Measurements from ENCODE around the gene PML. TPM values are rescaled to one million over a fixed set of nuclear protein-coding genes. Genes with fewer than 3 reads are reported as not detected.

PML gene
- total and polyA plus RNA-seq, 9 of the 15 experiments (the other 6 are each of a cell fraction or from before 2014, with no cell fraction given) = 5.0 to 50.7 (median 10.1) TPM

DNA sequence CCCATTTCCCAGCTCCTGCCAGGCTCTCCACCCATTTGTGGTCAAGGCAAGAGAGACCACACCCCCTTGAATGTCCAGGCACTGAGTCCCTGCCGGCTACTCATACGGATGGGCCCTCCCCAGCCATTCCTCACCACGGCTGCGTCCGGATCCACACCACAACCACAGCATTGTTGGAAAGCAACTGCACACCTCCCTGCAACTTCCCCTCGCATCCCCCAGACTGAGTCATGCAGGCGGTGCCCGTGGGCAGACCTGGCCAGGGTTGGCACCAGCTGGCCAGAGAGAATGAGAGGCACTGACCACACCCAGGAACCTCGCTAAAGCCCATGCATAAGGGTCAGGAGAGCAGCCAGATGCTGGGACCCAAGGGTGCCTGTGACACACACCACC, 37.8 kb upstream of the PML start:
- intact Hi-C loops (cut with micrococcal nuclease) (no loop called here), in situ Hi-C loops (cut with MboI) (loop anchor here (10.0 to 25.0 kb wide), 2 partner anchors 368 to 1331 kb away; partner anchors contain the start of gene GOLGA6D)
- Histone ChIP-seq H3K4me1 (replicated peaks in 1 of 2; ENCODE audit: control insufficient read depth in 2 of 2, insufficient read depth in 2 of 2, low read length in 2 of 2) (peaks cover 0 to 16% of the 10 kb centered on the region in 2 experiments; a peak in 1 of 5 replicates), H4K20me1 (replicated peaks; ENCODE audit: control insufficient read depth, insufficient read depth, low read length) (peaks cover 7% of the 10 kb centered on the region; the same call in 1 of the 2 replicates), H3K27me3 (ENCODE audit: control insufficient read depth in 2 of 2, insufficient read depth in 2 of 2, low read length in 2 of 2) (peaks cover 6 to 56% of the 10 kb centered on the region in 2 experiments; a peak in 3 of 5 replicates), H3K9me1 (ENCODE audit: control insufficient read depth, insufficient read depth, low read length) (peaks cover 2% of the 10 kb centered on the region), H2AFZ (ENCODE audit: low read depth, low read length) (no peak overlapping the region), H3K27ac (ENCODE audit: extremely low read depth, low read depth, low read length) (no peak overlapping the region), H3K9ac (ENCODE audit: insufficient read depth in 1 of 2, low read depth in 2 of 2, low read length in 2 of 2) (no peak overlapping the region), H3K4me3 (no peak overlapping the region), H3K4me2 (ENCODE audit: insufficient read depth, low read length) (no peak overlapping the region), H3K9me3 (replicated peaks; ENCODE audit: control insufficient read depth, insufficient read depth, low read depth, low read length) (no peaks in the 10 kb centered on the region), H3K36me3 (ENCODE audit: control insufficient read depth, insufficient read depth, low read length) (no peaks in the 10 kb centered on the region), H3K79me2 (ENCODE audit: control insufficient read depth, insufficient read depth, low read length) (no peaks in the 10 kb centered on the region)
- CTCF ChIA-PET (ENCODE audit: low intra/inter-chr PET ratio) = no interaction called here
- ATAC-seq (no peak), DNase-seq (ENCODE audit: extremely low read depth in 1 of 4, low spot score in 3 of 4) (no peak), FAIRE-seq (no peak)
- TF ChIP-seq BHLHE40 (IDR thresholded peaks at IDR 0.05; ENCODE audit: low read length) (no peak), ZNF143 (CRISPR knock-in tag; IDR thresholded peaks at IDR 0.05) (no peak), HCFC1 (IDR thresholded peaks at IDR 0.05; ENCODE audit: low read depth, low read length) (no peak), ZBED1 (IDR thresholded peaks at IDR 0.05) (no peak), ZNF76 (CRISPR knock-in tag; IDR thresholded peaks at IDR 0.05; ENCODE audit: borderline replicate concordance) (no peak)
- POLR2A ChIA-PET = no interaction called here
- WGBS (ENCODE audit: insufficient coverage, low coverage, missing lambda C conversion rate) = 0% methylated on average over 8 of the region's 9 CpGs
- no TSS peak for BruUV-seq (replicated peaks)

DNA sequence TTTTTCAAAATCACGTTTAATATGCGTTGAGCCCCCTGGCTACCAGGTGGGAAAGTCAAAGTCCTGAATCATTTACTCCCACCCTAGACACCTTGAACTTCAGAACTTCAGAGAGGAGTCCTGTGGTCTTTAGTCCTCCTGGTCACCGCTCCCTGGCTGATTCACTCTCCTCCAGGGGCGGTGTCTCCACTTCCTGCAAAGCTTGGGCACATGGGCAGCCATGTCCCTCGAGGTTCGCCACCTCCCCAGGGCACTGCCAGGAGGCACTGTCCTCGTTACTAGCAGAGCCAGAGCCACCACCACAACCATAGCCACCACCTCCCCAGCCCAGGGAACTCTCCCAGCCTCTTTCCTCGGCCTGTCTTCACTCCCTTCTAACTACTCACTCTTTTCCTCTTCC, 37.2 kb upstream of the PML start:
- no peak overlapping the region for H3K4me2 ChIP-seq (ENCODE audit: insufficient read depth, low read length)
- no TSS peak for BruUV-seq (replicated peaks)

More for the DNA sequence above, 37.2 kb upstream of the PML start:
- H3K36me3 ChIP-seq (ENCODE audit: control insufficient read depth, insufficient read depth, low read length) = no peaks in the 10 kb centered on the region
- H3K4me3 ChIP-seq = no peak overlapping the region
- FAIRE-seq = no peak
- in situ Hi-C loops (cut with MboI) (loop anchor here (10.0 to 25.0 kb wide), 2 partner anchors 368 to 1330 kb away; partner anchors contain the start of gene GOLGA6D), intact Hi-C loops (cut with micrococcal nuclease) (no loop called here)
- no peak overlapping the region for H2AFZ ChIP-seq (ENCODE audit: low read depth, low read length)
- ChIA-PET CTCF (ENCODE audit: low intra/inter-chr PET ratio) (no interaction called here), POLR2A (interaction anchor here (0.6 to 0.7 kb wide), 2 partner anchors 203 to 274 kb away, joined by 3 read pairs; no protein-coding TSS in a partner anchor)
- H3K4me1 ChIP-seq (replicated peaks in 1 of 2; ENCODE audit: control insufficient read depth in 2 of 2, insufficient read depth in 2 of 2, low read length in 2 of 2) = peaks cover 0 to 11% of the 10 kb centered on the region in 2 experiments; a peak in 1 of 5 replicates
- peaks cover 6 to 56% of the 10 kb centered on the region in 2 experiments; a peak in 3 of 5 replicates for H3K27me3 ChIP-seq (ENCODE audit: control insufficient read depth in 2 of 2, insufficient read depth in 2 of 2, low read length in 2 of 2)
- H3K27ac ChIP-seq (ENCODE audit: extremely low read depth, low read depth, low read length) = no peak overlapping the region
- H4K20me1 ChIP-seq (replicated peaks; ENCODE audit: control insufficient read depth, insufficient read depth, low read length) = peaks cover 7% of the 10 kb centered on the region; the same call in 1 of the 2 replicates
- no peaks in the 10 kb centered on the region for H3K79me2 ChIP-seq (ENCODE audit: control insufficient read depth, insufficient read depth, low read length)
- no peaks in the 10 kb centered on the region for H3K9me3 ChIP-seq (replicated peaks; ENCODE audit: control insufficient read depth, insufficient read depth, low read depth, low read length)
- peaks cover 2% of the 10 kb centered on the region for H3K9me1 ChIP-seq (ENCODE audit: control insufficient read depth, insufficient read depth, low read length)
- no peak for DNase-seq (ENCODE audit: extremely low read depth in 1 of 4, low spot score in 3 of 4)
- TF ChIP-seq CBFB (CRISPR knock-in tag; IDR thresholded peaks at IDR 0.05) (no peak), MBD2 (IDR thresholded peaks at IDR 0.05; ENCODE audit: borderline replicate concordance, low read depth) (no peak), TAL1 (IDR thresholded peaks at IDR 0.05) (no peak), FOXM1 (IDR thresholded peaks at IDR 0.05; ENCODE audit: low read depth) (no peak), FOXM1 (CRISPR knock-in tag; IDR thresholded peaks at IDR 0.05; ENCODE audit: low read depth) (no peak), WHSC1 (IDR thresholded peaks at IDR 0.05; ENCODE audit: low read length) (no peak), ZNF75A (CRISPR knock-in tag; IDR thresholded peaks at IDR 0.05) (no peak), TCF7L2 (IDR thresholded peaks at IDR 0.05; ENCODE audit: low read depth, low read length) (no peak), HDAC6 (IDR thresholded peaks at IDR 0.05; ENCODE audit: low read depth, low read length) (no peak), TAF7 (tag; IDR thresholded peaks at IDR 0.05) (no peak), ZNF507 (tag; conservative IDR thresholded peaks at IDR 0.05) (no peak)
- no peak overlapping the region for H3K9ac ChIP-seq (ENCODE audit: insufficient read depth in 1 of 2, low read depth in 2 of 2, low read length in 2 of 2)
- no peak for ATAC-seq
- WGBS (ENCODE audit: insufficient coverage, low coverage, missing lambda C conversion rate) = 0% methylated on average over 8 of the region's 8 CpGs

Measured in K562 (cell line).